Middle frontal gyrus (tissue), 1 donor: ENCODE results near the gene USP9X.
"Not testable (repeated sequence)": the region's sequence is repeated elsewhere in the genome, so short reads cannot be mapped to it uniquely, and the experiment has no call there.

ENCODE experiments used
- DNase-seq: peaks from one replicate; pipeline ENCODE4 v3.0.0-alpha.2; 2015; ENCODE audit warnings: low spot score; ENCODE audit errors: extremely low spot score

USP9X gene

DNA sequence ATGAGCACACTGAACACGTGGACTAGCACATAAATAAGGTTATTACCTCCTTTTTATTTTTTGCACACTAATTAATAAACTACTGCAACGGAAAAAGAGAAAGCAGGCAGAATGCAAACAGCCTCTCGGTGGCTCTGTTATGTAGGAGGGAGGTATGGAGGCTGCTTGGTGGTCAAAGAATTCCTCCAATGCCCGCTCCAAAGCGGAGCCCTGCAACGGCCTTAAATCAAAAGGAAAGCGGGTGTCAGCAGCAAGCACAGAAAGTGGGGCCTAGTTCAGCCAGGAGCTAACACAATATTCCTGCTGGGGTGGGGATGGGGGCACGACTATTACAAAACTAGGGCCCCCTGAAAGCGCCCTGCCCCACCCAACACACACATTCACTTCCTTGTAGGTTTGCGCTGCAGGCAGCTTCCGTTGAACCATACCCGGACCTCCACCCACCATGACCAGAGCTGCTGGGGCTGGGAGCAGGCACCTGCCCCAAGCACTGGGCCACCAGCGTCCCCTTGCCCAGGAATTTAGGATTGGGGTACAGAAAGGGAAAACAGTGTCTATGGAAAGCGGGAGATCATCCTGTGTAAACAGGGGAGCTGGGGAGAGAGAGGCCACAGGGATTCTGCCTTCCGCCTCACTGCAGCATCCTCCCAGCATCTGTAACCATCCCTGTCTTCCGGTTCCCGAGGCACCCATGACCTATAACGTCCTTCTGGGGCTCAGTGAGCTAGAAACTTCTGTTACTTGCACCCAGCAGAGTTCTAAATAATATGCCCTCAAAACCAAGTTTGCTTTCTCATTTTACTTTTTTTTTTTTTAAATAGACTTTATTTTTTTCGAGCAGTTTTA, 191.6 kb downstream of the USP9X start:
- DNase-seq = no peak

DNA sequence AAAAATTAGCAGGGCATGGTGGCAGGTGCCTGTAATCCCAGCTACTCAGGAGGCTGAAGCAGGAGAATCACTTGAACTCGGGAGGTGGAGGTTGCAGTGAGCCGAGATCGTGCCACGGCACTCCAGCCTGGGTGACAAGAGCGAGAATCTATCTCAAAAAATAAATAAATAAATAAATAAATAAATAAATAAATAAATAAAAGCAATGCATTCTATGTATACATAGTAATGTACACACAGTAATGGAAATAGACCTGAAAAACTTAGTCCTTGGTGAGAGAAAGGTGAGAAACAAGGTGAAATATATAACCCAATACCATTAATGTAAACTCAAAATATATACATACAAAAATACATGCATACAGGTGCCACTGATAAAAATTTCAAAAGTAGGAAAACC, 197.1 kb downstream of the USP9X start:
- not testable (repeated sequence) for DNase-seq

DNA sequence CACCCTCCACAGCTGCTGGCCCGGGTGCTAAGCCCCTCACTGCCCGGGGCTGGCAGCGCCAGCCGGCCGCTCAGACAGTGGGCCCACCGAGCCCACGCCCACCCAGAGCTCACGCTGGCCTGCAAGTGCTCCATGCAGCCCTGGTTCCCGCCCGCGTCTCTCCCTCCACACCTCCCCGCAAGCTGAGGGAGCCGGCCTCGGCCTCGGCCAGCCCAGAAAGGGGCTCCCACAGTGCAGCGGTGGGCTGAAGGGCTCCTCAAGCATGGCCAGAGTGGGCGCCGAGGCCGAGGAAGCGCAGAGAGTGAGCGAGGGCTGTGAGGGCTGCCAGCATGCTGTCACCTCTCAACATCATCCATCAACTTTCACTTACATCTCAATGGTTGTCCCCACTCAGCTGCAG, 200.7 kb downstream of the USP9X start:
- not testable (repeated sequence) for DNase-seq
